DMS53 (cell line): ENCODE measurements around the gene PRSS12.
A peak's percentile ranks its signal among the peaks of the same experiment; 100 is the strongest.

Experiments used
- DNase-seq: peaks from one replicate; lab custom pipeline; 2025; lab: John Stamatoyannopoulos, UW

PRSS12 gene

GRCh38 chr4:118356111-118356510, 3.3 kb upstream of the PRSS12 start:
- no peak for DNase-seq

- DNase-seq = no peak
Measured at GRCh38 chr4:118354913-118355312, 2.1 kb upstream of the PRSS12 start.

- DNase-seq = no peak
Measured at GRCh38 chr4:118353534-118354030, 779 bp upstream of the PRSS12 start.

- DNase-seq = peak; percentile 81
Measured at GRCh38 chr4:118351851-118352827, 664 bp downstream of the PRSS12 start.

GRCh38 chr4:118350961-118351360, 1.8 kb downstream of the PRSS12 start:
- no peak for DNase-seq

- no peak for DNase-seq
Measured at GRCh38 chr4:118348886-118349285, 3.9 kb downstream of the PRSS12 start.

- DNase-seq = no peak
Measured at GRCh38 chr4:118346495-118346894, 6.3 kb downstream of the PRSS12 start.

GRCh38 chr4:118345813-118346212, 7.0 kb downstream of the PRSS12 start:
- no peak for DNase-seq

- DNase-seq = no peak
Measured at GRCh38 chr4:118344801-118345200, 8.0 kb downstream of the PRSS12 start.

GRCh38 chr4:118343501-118343900, 9.3 kb downstream of the PRSS12 start:
- no peak for DNase-seq

- DNase-seq = no peak
Measured at GRCh38 chr4:118340109-118340508, 12.7 kb downstream of the PRSS12 start.

GRCh38 chr4:118338981-118339765, 13.6 kb downstream of the PRSS12 start:
- DNase-seq = no peak

- DNase-seq = no peak
Measured at GRCh38 chr4:118338518-118338917, 14.3 kb downstream of the PRSS12 start.

- DNase-seq = no peak
Measured at GRCh38 chr4:118337954-118338353, 14.8 kb downstream of the PRSS12 start.

GRCh38 chr4:118335774-118336173, 17.0 kb downstream of the PRSS12 start:
- DNase-seq = no peak

- DNase-seq = peak; percentile 21
Measured at GRCh38 chr4:118335324-118335723, 17.5 kb downstream of the PRSS12 start.

- peak; percentile 11 for DNase-seq
Measured at GRCh38 chr4:118331352-118331751, 21.5 kb downstream of the PRSS12 start.

GRCh38 chr4:118329849-118330248, 23.0 kb downstream of the PRSS12 start:
- DNase-seq = no peak

- no peak for DNase-seq
Measured at GRCh38 chr4:118327554-118328241, 25.1 kb downstream of the PRSS12 start.

- DNase-seq = no peak
Measured at GRCh38 chr4:118326585-118326984, 26.2 kb downstream of the PRSS12 start.

GRCh38 chr4:118325431-118325830, 27.4 kb downstream of the PRSS12 start:
- DNase-seq = no peak

GRCh38 chr4:118322831-118323502, 29.8 kb downstream of the PRSS12 start:
- no peak for DNase-seq
